ENCODE results near the gene ASPSCR1.

Gene ASPSCR1

GRCh38 chr17:81984773-81985410 lies 7.5 kb downstream of the ASPSCR1 start:
- DNase-seq, result no peak

GRCh38 chr17:81986606-81987005 lies 9.2 kb downstream of the ASPSCR1 start:
- no peak for DNase-seq

- DNase-seq, result no peak
These were observed 9.8 kb downstream of the ASPSCR1 start for GRCh38 chr17:81987161-81987770.

GRCh38 chr17:81990836-81991683 lies 13.6 kb downstream of the ASPSCR1 start:
- DNase-seq, result no peak

- DNase-seq, result no peak
These were observed 14.4 kb downstream of the ASPSCR1 start for GRCh38 chr17:81991684-81992305.

GRCh38 chr17:81992306-81993102 lies 15.1 kb downstream of the ASPSCR1 start:
- no peak for DNase-seq

DNA sequence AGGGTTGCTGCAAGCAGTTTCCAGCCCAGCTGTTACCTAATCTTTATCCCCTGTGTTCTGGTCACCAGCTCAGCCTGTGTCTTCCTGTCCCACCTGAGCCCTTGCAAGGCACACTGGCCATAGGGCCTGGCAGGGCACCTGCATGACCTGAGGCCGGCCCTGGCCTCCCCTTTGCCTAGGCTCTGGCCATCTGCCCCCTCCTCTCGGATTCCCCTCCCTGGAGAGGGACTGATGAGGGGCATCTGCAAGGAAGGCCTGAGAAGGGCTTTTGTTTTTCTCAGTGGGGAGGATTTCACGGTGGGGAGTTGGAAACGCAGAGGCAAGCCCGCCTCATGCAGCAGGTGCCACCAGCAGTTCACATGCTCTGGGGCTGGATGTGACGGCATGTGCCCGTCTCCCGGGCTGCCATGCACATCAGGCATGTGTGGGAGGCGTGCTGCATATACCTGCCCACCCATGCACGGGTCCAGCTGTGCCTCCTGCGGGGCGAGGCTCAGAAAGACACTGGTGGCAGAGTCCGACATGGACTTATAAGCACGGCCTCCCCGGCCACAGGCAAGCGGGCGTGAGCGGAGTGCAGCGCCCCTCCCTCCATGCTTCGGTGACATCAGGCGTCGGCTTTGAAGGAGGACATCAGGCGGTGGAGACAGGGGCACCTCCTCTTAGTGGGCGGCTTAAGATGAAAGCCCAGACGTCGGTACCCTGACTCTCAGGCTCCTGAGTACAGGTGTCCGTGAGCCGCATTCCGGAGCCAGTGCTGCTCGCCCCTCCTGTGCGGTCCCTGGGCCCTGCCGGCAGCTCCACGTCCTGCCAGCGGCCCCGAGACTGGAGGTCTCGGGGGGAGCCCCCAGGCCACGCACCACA lies 16.5 kb downstream of the ASPSCR1 start:
- no peak for DNase-seq

GRCh38 chr17:81994593-81995462 lies 17.4 kb downstream of the ASPSCR1 start:
- DNase-seq, result no peak

DNA sequence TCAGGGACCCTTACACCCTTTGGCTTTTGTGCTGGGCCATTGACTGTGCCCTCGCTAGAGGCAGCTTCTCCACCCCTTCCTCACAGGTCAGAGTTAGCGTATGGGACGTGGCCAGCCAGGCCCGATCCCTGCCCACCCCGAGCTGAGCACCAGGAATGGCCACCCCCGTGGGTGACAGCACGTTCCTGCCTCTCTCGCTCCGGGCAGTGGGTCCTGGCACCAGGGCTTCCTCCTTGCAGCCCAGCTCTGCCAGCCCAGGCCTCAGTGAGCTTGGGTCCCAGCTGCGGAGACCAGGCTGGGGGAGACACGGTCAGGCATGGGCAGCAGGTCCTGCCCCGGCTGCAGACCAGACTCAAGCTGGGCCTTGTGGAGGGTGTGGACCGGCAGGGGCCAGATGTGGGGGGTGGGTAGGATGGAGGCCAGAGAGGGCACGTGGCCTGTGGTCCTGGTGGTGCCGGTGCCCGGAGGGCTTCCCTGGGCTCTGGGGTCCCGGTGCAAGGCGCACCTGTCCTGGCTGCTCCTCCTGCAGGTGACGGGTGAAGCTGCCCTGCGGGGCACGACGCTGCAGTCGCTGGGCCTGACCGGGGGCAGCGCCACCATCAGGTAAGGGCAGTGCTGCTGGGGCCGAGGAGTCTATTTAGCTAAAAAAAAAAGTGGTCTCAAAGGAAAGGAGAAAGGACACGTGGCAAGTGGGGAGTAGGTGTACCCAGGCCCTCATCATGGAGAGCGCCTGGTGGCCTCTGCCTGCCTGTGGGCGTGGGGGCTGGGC lies 18.2 kb downstream of the ASPSCR1 start:
- no peak for DNase-seq

- DNase-seq, result no peak
These were observed 18.9 kb downstream of the ASPSCR1 start for GRCh38 chr17:81996232-81996756.

DNA sequence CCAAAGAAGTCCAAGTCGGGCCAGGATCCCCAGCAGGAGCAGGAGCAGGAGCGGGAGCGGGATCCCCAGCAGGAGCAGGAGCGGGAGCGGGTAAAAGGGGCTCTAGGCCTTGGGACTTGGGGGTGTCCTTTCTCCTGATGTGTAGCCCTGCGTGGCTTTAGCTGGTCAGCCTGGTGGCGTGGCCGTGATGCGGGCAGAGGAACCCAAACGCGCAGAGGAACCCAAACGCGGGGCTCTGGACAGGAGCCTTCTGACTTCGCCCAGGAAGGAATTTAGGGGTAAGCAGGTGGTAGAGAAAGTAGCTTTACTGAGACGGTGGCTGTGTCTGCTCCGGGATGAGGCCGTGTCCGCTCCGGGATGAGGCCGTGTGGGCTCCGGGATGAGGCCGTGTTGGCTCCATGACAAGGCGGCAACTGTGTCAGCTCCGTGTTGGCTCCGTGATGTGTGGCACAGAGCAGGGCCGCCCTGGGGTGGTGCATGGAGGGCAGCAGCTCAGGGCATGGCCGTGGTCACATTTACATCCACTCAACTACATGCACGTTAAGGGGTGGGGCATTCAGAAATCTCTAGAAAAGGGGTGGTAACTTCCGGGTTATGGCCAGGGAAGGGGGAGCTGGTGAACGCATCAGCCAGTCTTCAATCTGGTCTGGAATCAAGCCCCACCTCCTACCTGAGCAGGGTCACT lies 19.5 kb downstream of the ASPSCR1 start:
- no peak for DNase-seq

- no peak for DNase-seq
These were observed 20.8 kb downstream of the ASPSCR1 start for GRCh38 chr17:81998212-81998611.

DNA sequence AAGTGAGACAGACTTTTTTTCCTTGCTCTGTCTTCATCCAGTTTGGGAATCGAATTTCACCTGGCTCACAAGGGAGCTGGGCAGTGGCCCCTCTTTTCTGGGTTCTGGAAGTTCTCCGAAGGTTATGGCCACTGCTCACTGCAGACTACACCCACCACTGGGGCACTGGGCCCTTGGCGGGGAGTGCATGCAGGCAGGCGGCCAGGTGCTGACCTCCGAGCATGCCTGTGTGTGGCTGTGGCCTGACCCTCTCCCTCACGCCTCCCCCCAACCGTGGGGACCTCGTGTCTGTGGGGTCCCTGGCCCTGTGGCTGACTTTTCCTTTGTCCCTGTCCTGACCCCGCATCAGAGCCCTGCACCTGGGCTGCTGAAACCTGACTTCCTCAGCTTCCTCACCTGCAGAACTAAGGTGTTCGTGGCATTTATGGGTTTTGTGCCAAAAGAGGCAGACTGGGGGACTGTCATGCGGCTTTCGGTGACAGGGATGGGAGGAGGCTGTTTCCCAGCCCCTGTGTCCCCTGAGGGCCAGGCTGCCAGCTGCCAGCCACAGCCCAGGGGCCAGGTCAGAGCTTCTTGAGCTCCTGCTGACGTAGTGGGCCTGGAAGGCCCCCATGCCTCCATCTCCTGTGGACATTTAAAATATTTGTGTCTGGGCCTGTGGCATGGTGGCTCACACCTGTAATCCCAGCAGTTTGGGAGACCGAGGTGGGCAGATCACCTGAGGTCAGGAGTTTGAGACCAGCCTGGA lies 21.4 kb downstream of the ASPSCR1 start:
- no peak for DNase-seq

DNA sequence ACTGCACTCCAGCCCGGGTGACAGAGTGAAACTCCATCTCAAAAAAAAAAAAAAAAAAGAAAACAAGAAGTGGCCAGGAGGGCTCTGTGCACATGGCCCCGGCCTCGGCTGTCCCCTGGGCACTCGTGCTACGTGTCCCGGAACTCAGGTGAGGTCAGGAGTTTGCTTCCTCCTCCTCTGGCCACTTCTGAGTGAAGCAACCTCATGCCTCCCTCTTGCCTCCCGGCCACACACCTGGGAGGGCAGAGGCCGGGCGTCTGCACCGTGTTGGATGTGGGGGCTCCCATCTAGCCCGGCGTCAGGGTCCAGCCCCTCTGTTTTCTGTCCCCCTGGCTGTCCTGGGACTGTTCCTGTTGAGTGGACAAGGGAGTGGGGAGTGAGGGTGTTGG lies 22.2 kb downstream of the ASPSCR1 start:
- DNase-seq, result no peak

GRCh38 chr17:81999976-82000802 lies 22.8 kb downstream of the ASPSCR1 start:
- no peak for DNase-seq

- no peak for DNase-seq
These were observed 23.6 kb downstream of the ASPSCR1 start for GRCh38 chr17:82000803-82001570.
